Hematopoietic multipotent progenitor cell (in vitro differentiated cells): ENCODE measurements around the gene FBXL7. TPM values are rescaled to one million over a fixed set of nuclear protein-coding genes. Genes with fewer than 3 reads are reported as not detected.

Experiments
- DNase-seq, 3 donors: peaks; one replicate each; pipeline ENCODE4 v3.0.0-alpha.2; 2011 to 2015; ENCODE audit warnings: low read depth in 2 of 3, low spot score in 2 of 3
- total RNA-seq: library from RNA; depleted of rRNA; stranded (reverse); fragments of >200 nt; gene quantifications from one replicate; pipeline ENCODE4 v1.2.3, GENCODE V29; 2012

Gene FBXL7
- total RNA-seq, 1 donor = under 0.01 TPM

DNA sequence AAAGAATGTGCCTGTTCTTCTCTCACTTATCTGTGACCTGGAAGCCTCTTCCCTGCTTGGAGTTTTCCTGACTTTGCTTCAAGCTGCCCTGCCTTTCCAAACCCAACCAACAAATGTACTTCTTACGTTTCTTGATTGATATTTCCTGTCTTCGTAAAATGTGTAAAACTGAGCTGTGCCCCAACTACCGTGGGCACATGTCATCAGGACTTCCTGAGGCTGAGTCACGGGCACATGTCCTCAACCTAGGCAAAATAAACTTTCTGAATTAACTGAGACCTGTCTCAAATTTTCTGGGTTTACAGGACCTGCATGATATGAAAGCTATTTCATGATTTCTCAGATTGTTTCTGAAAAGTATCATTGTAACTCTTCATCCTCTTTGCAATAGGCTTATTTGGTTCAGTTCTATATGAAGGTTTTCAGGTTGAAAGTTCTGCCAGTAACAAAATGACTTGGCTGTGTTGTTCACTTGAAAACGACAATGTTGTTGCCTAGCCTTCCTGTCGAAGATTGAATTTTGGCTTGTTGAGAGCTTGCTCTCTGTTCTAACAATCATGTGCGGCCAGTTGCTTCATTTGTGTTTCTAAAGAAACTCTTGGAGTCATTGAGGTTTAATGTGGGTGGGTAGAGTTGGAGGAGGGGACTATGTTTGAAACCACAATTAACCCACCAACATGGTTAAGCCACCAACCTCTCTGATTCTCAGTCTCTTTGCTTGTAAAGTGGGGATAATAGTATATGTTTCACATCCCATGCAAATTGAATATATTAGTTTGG lies 145.6 kb downstream of the FBXL7 start:
- DNase-seq = no peak

DNA sequence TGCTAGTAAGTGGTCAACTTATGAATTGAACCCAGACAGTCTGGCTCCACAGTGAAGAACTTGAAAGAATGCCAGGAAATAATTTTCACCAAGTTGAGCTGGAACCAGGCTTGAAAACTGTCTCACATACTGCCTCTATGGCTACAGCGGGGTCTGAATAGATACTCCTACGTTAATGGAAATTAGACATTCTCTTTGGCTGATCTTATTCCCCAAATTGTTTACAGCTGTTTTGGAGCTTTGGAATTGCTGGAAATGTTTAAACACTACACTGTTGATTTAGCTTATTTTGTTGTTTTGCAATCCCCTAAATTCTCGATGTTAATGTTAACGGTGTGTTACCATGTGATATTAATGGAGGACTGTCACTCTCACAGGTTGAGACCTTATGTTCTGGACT lies 146.4 kb downstream of the FBXL7 start:
- no peak for DNase-seq

DNA sequence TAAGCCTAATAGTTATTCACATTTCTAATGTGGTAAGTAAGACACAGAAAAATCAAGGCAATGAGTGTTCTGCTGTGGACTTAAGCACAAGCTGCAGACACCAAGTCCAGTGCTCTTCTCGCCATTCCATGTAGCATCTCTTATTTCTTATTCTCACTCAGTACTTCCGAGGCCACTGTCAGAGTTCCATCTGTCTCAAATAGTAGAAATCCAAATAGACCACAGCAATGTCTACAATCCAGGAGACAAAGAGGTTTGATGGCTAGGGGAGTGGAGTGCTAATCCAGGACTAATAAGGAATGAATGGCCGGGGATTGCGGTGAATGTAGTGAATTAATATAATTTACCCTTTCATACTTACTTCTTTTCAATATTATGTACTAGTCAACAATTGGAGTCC lies 147.3 kb downstream of the FBXL7 start:
- DNase-seq = no peak

DNA sequence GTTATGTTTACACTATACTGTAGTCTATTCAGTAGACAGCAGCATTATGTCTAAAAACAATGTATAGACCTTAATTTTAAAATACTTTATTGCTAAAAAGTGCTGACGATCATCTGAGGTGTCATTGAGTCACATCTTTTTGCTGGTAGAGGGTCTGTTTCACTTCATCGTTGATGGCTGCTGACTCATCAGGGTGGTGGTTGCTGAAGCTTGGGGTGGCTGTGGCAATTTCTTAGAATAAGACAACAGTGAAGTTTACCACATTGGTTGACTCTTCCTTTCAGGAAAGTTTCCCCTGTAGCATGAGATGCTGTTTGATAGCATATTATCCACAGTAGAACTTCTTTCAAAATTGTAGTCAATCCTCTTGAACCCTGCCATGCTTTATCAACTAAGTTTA lies 150.3 kb downstream of the FBXL7 start:
- DNase-seq = no peak

DNA sequence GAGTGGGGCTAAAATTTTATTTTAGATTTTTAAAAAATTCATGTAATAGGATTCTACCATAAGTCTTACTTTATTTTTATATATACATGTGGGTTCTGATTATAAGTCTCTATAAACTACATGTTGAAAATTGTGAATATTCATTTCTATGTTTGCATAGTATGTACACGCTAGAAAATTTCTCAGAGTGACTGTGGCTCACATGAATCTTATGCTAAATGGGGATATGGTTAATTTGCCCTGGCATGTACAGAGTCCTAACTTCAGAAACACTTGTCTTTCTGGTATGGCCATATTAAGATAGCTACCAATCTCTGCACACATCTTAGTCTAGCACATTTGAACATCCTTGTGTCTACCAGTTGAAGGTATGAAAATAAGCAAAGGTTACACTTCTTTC lies 154.8 kb downstream of the FBXL7 start:
- no peak for DNase-seq

DNA sequence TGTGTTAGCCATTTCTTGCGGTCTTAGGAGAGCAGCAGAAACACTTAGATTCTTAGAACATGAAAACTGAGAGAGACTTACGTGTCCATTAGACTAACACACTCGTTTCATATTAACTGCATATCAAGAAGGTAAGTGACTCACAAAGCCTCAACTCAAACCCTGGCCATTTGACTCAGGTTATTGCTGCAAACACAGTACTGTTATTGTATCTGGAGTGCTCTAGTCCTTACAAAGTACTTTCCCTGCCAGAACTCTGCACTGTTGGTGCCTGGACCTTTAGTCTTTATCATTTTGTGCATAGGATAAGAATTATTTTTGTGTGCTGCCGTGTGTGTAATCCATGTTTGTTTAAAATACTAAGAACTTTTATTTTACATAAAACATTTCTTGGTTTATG lies 155.7 kb downstream of the FBXL7 start:
- DNase-seq = no peak

DNA sequence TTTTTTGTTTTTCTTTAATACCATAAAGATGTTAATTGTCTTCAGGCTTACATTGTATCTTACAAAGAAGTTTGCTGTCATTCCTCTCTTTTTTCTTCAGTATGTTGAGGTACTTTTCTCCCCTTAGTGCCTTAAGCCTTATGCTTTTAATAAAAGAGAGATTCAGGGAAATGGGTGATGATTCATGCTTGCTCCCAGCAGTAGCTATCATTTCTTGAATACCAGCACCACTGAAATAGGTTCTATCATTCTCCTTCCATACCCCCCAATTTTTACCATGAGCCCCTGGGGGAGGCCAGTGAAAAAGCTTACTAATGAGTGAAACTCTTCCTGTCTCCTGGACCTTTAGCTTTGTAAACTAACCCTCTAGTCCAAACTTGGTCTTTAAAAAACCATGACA lies 165.0 kb downstream of the FBXL7 start:
- DNase-seq = no peak

DNA sequence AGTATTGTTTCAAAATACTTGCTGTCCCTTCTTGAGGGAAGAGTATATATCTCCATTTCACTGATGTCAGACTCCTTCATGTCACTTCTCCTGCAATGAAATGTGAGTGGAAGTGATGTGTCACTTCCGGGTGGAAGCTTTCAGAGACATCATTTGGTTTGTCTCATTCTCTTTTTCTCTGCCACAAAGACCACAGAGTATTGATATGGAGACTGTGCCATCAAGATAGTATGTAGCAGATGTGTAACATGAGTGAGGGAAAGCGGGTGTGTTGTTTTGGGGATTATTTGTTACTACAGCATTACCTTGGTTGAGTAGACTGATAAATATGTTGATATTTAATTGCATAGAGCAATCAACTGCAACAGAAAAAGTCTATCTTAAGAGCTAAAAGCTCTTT lies 169.8 kb downstream of the FBXL7 start:
- DNase-seq = no peak

DNA sequence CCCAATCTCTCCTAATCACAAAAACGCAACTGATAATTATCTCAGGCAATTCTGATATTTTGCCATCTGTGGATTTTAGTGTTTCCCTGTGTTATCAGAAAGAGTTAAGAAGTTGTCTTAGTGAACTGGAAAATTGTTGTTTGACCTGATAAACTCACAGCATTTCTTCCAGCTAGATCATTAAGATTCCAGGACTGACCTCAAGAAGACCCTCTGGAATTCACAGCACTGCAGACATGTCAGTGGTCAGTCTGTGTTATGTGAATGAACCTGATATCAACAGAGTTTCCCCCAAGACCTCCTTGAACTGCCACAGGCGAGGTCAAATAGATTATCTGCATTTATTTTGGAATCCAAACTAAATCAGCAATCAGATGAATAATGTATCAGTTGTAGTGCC lies 174.7 kb downstream of the FBXL7 start:
- DNase-seq = no peak

DNA sequence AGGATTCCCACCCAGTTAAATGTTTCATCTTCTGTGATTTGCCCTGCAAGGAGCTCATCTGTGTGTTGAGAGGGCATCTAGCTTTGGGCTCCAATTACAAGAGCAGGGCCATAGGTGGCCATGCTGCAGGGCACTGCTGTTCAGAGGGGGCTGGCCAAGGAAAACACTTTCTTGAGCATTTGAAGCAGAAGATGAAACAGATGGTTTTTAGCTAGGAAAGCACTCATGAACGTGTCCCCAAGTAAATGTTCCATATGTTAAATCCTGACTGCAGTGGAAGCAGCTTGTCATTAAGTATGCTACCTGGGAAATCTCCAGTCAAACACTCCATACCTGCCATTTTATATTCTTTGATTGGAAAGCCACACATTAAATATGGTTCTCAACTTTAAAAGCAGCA lies 176.6 kb downstream of the FBXL7 start:
- DNase-seq = no peak

DNA sequence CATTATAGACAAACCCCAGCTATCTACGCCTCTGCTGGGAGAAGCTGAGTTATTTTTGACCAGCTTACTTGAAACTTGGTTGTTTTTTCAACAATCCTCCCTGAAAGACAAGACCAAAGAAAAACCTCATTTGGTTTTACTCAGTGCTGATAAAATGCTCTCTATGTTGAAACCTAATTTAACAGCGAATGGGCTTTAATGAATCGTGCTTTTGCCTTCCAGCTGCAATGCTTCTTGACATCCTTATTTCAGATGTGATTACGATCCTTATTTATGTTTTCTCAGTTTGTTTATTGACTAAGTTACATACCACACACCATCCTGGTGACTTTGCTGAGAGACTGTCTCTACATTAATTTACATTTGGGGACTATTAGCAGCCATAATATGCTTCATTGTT lies 179.2 kb downstream of the FBXL7 start:
- no peak for DNase-seq

DNA sequence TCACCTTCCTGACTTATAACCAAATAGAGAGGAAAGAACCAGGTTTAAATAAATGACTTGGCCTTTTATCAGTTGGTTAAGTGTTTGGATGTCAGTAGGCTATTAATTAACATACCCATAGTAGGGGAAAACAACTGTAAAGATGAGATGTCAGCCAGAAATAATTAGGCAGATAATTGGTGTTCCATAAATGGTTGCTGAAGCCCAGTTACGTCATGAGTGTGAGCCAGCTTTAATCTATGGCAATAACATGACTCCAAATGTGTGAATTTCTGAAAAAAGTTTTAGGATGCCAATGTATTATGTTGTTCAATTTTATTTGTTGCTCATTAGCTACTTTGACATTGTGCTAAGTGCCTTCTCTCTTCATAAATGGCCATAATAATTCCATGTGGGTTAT lies 180.5 kb downstream of the FBXL7 start:
- DNase-seq = no peak

DNA sequence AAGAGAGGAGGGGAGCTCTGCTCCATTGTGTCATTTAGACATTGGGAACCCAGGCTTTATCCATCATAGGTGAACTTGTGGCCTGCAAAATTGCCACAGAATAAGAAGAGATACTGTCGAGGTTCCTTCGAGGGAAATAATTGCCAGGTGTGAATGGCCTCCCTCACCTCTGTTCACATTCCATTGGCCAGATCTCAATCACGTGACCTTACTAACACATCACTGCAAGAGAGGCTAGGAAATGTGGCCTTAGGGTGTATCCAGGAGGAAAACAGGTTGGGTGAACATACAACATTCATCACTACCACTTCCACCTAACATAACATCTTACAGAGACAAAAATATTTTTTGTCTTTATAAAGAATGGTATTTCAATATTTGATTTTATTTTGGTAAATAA lies 182.1 kb downstream of the FBXL7 start:
- DNase-seq = no peak

DNA sequence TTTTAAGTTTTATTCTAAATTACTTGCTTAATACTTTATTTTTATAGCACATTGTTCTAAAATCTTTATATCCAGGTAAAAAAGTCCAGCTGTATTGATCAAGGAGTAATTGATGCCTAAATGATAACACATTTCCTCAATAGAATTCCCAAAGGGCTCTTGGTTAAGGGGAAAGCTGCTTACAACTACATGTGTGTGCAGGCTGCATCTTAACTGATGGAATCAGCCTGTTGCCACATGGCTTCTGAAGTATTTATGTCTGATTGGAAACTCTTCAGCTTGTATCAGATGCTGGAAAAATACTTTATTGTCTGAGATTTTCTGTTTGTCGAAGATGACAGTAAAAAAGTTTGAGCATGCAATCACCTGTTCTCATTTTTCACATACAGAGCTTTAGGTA lies 182.6 kb downstream of the FBXL7 start:
- DNase-seq = no peak

DNA sequence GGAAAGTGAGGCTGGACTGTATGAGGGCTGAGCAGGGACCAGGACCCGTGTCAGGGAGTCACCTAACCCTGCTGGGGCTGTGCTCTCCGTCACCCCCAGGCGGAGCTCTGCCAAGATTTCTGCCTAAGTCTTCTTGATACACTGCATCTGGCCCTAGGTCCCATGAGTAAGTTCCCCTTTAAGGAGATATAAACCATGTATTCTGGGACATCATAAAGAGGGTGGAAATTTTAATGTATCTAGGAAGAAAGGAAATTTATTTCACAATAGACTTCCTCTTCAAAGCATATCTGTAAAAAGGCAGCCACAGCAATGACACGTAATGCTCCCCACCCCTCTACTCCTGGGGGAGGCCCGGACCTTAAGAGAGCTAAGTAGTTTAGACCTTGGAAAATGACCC lies 183.4 kb downstream of the FBXL7 start:
- no peak for DNase-seq

DNA sequence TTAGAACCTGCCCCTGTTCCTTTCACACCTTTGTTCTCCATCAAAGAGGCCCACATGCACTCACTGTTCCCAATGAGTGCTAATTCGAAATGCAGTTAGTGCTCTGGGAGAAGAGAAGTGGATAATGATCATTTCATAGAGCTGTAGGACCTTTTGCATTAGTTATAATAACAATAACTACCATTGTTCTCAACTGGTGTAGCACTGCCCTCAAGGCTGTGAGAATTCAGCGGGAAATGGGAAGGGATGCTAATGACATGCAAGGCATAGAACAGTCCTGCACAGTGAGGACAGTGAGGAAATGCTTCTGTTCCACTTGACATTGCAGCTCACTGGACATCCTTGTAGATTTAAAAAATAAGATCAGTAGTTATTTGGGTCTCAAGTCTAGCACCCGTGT lies 187.4 kb downstream of the FBXL7 start:
- DNase-seq = no peak

DNA sequence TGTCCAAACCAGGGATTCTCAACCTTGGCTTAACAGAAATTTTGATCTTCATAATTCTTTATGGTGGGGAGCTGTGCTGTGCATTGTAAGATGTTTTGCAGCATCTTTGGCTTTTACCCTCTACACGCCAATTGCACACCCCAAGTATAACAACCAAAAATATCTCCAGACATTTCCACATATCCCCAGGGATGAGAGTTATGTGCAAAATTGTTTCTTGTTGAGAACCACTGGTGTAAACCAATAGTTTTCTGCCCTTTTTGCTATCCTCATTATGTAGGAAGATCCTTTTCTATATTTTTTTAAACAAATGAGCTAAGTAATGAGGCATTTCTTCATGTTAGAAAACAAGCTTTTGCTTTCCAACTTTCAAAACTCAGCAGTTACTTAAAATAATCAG lies 189.9 kb downstream of the FBXL7 start:
- no peak for DNase-seq

DNA sequence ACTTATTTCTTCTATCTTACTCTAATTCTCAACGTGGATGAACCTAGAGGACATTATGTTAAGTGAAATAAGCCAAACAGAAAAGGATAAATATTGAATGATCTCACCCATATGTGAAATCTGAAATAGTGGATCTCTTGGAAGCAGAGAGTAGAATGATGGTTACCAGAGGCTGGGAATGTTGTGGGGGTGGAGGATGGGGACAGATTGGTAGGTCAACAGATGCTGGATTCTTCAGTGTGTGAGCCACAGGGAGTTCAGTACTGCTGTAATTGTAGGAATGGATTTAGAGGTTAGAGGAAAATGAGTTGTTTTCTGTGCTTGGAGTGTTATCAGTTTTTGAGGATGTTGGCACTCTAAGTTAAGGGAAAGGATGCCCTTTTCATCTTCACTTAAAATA lies 190.6 kb downstream of the FBXL7 start:
- DNase-seq = no peak

DNA sequence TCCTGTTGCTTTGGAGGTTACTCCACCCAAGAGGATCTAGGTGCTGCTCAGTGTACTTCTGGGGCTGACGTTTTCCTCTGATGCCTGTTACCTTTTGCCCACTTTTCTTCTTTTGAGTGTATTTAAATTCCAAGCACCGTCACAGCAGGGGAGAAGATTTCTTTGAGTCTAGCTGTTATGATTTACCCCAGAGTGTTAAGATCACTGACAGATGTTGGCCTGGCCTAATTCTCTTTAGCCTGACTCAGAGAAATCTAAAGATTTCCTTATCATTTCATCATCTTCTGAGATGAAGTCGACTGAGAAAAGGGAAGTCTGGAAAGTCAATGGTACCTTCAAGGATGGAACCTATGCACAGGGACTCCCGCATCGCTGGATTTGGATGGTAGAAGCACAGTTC lies 191.5 kb downstream of the FBXL7 start:
- DNase-seq = no peak

DNA sequence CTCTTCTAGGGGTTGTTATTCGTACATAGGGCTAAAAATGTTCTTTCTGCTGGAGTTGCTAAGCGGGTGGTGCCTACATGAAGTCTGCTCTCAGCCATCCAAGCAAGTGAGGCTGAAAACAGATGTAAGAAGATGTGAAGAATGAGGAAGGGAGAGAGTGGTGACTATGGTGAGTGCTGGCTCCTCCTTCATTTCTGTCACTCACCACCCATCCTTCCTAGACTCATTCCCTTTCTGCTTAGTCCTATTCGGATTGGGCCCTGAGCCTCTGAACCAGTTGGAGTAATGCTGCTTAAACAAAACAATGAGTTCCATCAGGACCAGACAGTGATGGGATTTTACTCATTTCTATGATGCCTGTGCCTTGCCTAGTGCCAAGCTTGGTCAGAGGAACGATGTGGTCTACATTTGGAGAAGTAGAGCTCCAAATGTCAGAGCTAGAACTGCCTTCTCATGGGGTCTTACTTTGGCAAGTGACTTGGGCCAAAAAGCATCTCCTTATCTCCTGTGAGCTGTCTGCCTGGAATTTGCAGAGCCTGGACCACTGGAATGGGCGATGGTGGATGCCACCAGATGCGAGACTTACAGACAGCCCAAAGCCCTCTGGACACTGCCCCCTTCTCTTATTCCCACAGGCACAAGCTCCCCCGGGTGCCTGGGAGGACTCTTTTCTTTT lies 192.9 kb downstream of the FBXL7 start:
- no peak for DNase-seq

DNA sequence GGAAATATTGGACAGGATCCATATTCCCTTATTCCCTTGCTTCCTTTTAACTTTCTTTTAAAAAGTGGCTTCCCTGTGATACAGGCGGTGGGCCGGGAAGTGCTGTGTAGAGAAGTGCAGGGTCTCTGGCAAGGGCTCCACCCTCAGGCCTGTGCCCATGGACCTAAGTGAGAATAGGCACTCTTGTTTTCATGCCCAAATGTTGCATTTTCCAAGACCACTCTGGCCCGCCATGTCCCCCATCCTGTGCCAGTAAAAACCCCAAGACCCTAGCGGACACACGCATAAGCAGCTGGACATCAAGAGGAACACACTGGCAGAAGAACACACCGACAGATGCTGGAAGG lies 193.4 kb downstream of the FBXL7 start:
- no peak for DNase-seq

DNA sequence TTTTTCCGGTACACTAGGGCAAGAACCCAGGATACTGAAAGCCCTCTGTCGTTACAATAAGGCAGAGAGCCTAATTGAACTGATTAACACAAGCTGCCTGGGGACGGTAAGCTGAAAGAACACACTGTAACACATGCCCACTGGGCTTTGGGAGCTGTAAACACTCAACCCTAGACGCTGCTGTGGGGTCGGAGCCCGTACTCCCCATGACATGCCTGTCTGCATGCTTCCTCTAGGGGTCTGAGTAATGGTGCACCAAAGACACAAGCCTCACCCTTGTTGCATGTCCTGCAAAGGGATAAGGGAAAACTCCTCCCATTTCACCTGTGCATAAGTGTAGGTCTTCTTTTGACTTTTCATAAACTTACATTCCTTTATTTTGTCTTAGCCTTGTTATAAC lies 194.0 kb downstream of the FBXL7 start:
- no peak for DNase-seq

DNA sequence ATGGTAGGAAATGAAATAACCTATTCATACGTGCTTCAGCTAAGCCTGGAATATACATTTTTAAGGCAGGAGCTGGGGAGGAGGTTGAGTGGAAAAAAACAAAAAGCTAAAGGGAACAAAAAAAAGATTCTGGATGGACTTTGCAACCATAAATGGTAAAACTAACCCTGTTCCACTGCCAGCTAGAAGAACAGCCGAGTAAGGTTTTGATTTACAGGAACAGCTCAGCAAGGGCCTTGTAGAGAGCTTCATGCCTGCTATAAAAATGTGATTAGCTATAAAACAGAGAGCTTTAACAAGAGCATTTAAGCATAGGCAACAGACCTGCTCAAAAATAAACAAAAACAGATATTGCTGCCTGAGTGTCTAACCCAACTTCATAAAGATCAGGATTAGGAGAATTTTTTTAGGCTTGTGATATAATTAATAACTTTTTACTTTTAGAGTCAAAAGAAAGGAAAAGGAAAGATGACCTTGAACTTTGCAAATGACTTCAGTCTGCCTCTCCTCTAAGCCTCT lies 194.8 kb downstream of the FBXL7 start:
- no peak for DNase-seq
